Fibroblast of lung (primary cell): ENCODE data around the gene ITPRID2.

Experiments used
- EZH2 ChIP-seq: IDR thresholded peaks from 2 replicates; pipeline ENCODE4 v1.5.1; 2012; ENCODE audit warnings: low read length, control low read depth, mild to moderate bottlenecking; ENCODE audit errors: missing control alignments
- TF ChIP-seq, protein P1 (sequence below), 2 donors: IDR thresholded peaks in 1 of 2; conservative IDR thresholded peaks in 1 of 2; 1 replicate in 1 of 2; 2 replicates in 1 of 2; pipeline ENCODE4 v1.5.1; 2011 to 2012; ENCODE audit warnings: low read length in 2 of 2, control low read depth in 1 of 2, inconsistent platforms in 1 of 2, low read depth in 1 of 2, mild to moderate bottlenecking in 1 of 2

DNA sequence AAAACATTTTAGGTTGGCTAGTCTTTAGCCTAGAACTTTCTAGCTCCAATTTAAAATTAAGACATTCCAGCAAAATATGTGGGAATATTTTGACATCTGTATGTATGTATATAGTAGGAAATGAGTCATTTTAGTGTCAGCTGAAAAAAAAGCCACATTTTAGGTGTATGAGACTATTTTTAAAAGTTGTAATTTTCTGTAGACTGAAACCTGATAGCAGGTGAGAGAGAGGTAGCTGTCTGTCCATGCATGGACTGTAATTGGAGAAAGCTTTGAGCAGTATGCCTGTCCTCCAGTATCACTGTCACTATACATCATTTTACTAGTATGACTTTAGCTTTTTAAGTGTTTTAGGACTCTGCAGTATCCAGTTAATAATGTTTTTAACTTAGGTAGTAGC is 68.0 kb downstream of the ITPRID2 start:
- TF ChIP-seq, protein P1, sequence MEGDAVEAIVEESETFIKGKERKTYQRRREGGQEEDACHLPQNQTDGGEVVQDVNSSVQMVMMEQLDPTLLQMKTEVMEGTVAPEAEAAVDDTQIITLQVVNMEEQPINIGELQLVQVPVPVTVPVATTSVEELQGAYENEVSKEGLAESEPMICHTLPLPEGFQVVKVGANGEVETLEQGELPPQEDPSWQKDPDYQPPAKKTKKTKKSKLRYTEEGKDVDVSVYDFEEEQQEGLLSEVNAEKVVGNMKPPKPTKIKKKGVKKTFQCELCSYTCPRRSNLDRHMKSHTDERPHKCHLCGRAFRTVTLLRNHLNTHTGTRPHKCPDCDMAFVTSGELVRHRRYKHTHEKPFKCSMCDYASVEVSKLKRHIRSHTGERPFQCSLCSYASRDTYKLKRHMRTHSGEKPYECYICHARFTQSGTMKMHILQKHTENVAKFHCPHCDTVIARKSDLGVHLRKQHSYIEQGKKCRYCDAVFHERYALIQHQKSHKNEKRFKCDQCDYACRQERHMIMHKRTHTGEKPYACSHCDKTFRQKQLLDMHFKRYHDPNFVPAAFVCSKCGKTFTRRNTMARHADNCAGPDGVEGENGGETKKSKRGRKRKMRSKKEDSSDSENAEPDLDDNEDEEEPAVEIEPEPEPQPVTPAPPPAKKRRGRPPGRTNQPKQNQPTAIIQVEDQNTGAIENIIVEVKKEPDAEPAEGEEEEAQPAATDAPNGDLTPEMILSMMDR (conservative IDR thresholded peaks at IDR 0.05 in 1 of 2, IDR thresholded peaks at IDR 0.05 in 1 of 2; ENCODE audit: low read depth in 1 of 2, low read length in 2 of 2): no peak
- no peak for TF ChIP-seq EZH2
